Common myeloid progenitor, CD34-positive (primary cell): ENCODE results near the gene STKLD1.

Experiments used
- CTCF ChIA-PET: fragments of 350-600 bp; sonication (Branson Sonifier 250); formaldehyde crosslinking; loops from one replicate; lab custom pipeline; 2021; ENCODE audit warnings: antibody characterized with exemption; lab: Charles Lee
- POLR2A ChIA-PET: fragments of 350-600 bp; sonication (Branson Sonifier 250); formaldehyde crosslinking; loops from one replicate; lab custom pipeline; 2021; ENCODE audit warnings: antibody characterized with exemption; lab: Charles Lee
- DNase-seq, 3 donors: peaks; one replicate each; pipeline versions ENCODE4 v3.0.0 to v3.0.0-alpha.2; 2013
- H3K27ac ChIP-seq, 2 experiments: 1 replicate in 1 of 2; 2 replicates in 1 of 2; pipeline ENCODE4 v1.7.0; 2013; ENCODE audit warnings: inconsistent platforms in 2 of 2, low read length in 2 of 2, mild to moderate bottlenecking in 2 of 2, low read depth in 1 of 2, moderate library complexity in 1 of 2; ENCODE audit not compliant: severe bottlenecking in 2 of 2, insufficient read depth in 1 of 2, poor library complexity in 1 of 2
- H3K27me3 ChIP-seq, 5 experiments: replicated peaks in 2 of 5; 1 replicate in 3 of 5; 2 replicates in 2 of 5; pipeline versions ENCODE4 v1.6.1 to v1.7.0; 2013; ENCODE audit warnings: low read length in 4 of 5, mild to moderate bottlenecking in 2 of 5, moderate library complexity in 2 of 5, inconsistent platforms in 1 of 5; ENCODE audit not compliant: insufficient read depth in 5 of 5, control insufficient read depth in 4 of 5
- H3K36me3 ChIP-seq, 4 experiments: 1 replicate in 2 of 4; 2 replicates in 2 of 4; pipeline versions ENCODE4 v1.6.1 to v1.7.0; 2013; ENCODE audit warnings: low read length in 3 of 4, control low read depth in 1 of 4, mild to moderate bottlenecking in 1 of 4; ENCODE audit not compliant: control insufficient read depth in 4 of 4, insufficient read depth in 4 of 4
- H3K4me1 ChIP-seq, 4 experiments: 1 replicate in 3 of 4; 2 replicates in 1 of 4; pipeline versions ENCODE4 v1.6.1 to v1.7.1; 2013; ENCODE audit warnings: low read length in 3 of 4, mild to moderate bottlenecking in 3 of 4, control low read depth in 1 of 4, inconsistent platforms in 1 of 4, moderate library complexity in 1 of 4; ENCODE audit not compliant: control insufficient read depth in 4 of 4, insufficient read depth in 4 of 4; ENCODE audit errors: control extremely low read depth in 1 of 4
- H3K4me3 ChIP-seq, 7 experiments: 1 replicate in 4 of 7; 2 replicates in 3 of 7; pipeline versions ENCODE4 v1.5.1 to v1.7.0; 2013; ENCODE audit warnings: mild to moderate bottlenecking in 7 of 7, low read length in 6 of 7, moderate library complexity in 6 of 7, inconsistent platforms in 2 of 7, low read depth in 2 of 7, control low read depth in 1 of 7; ENCODE audit not compliant: insufficient read depth in 4 of 7, control insufficient read depth in 1 of 7; ENCODE audit errors: extremely low read depth in 1 of 7
- H3K9me3 ChIP-seq, 5 experiments: 1 replicate in 4 of 5; 2 replicates in 1 of 5; pipeline versions ENCODE4 v1.6.1 to v1.7.1; 2013; ENCODE audit warnings: low read length in 4 of 5, mild to moderate bottlenecking in 2 of 5, inconsistent platforms in 1 of 5, low read depth in 1 of 5, moderate library complexity in 1 of 5; ENCODE audit not compliant: control insufficient read depth in 4 of 5, insufficient read depth in 2 of 5; ENCODE audit errors: control extremely low read depth in 1 of 5
- WGBS: methylation state at CpG from one replicate; pipeline ENCODE4 v1.1.5; 2013; ENCODE audit not compliant: insufficient coverage; 5-methylcytosine and 5-hydroxymethylcytosine counted together

Gene STKLD1

DNA sequence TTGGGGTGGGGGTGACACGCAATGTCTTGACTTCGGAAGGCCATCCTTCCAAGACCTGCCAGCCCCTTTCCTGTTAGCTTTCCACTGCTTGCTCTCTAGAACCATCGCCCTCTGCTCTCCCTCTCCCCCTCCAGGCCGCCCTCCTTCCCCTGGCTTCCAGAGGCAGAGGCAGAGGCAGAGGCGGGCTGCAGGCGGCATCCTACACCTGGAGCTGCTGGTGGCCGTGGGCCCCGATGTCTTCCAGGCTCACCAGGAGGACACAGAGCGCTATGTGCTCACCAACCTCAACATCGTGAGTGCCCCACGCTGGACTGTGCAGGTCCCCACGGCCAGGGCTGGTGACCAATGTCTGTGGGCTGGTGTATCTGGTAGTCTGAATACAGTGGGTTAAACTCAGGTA is 48.0 kb downstream of the STKLD1 start:
- POLR2A ChIA-PET: no interaction called here
- Histone ChIP-seq H3K27ac (no peak overlapping the region), H3K36me3 (no peaks in the 10 kb centered on the region), H3K4me1 (peaks cover 0 to 9% (median 5%) of the 10 kb centered on the region in 4 experiments), H3K4me3 (no peak overlapping the region), H3K9me3 (no peaks in the 10 kb centered on the region), H3K27me3 (peaks cover 0 to 17% (median 12%) of the 10 kb centered on the region in 5 experiments)
- CTCF ChIA-PET: interaction anchor here (0.6 to 1.2 kb wide), 2 partner anchors 8 to 239 kb away, joined by 3 to 4 read pairs; no protein-coding TSS in a partner anchor
- WGBS: 98% methylated on average over 11 of the region's 12 CpGs
- no peak for DNase-seq

- POLR2A ChIA-PET: no interaction called here
- Histone ChIP-seq H3K4me3 (no peak overlapping the region), H3K27ac (no peak overlapping the region), H3K9me3 (no peaks in the 10 kb centered on the region), H3K36me3 (no peaks in the 10 kb centered on the region), H3K4me1 (peaks cover 0 to 15% (median 10%) of the 10 kb centered on the region in 4 experiments), H3K27me3 (peaks cover 0 to 18% (median 12%) of the 10 kb centered on the region in 5 experiments)
- DNase-seq: no peak
- CTCF ChIA-PET: interaction anchor here (1.2 to 1.3 kb wide), 2 partner anchors 9 to 343 kb away, joined by 3 to 4 read pairs; no protein-coding TSS in a partner anchor
- WGBS: 96% methylated on average over 20 of the region's 22 CpGs
Observed at GRCh38 chr9:133425049-133425632, 49.0 kb downstream of the STKLD1 start.

GRCh38 chr9:133426011-133426410 is 49.8 kb downstream of the STKLD1 start:
- 100% methylated on average over 11 of the region's 11 CpGs for WGBS
- H3K27ac ChIP-seq: no peak overlapping the region
- peaks cover 0 to 18% (median 12%) of the 10 kb centered on the region in 5 experiments for H3K27me3 ChIP-seq
- H3K9me3 ChIP-seq: no peaks in the 10 kb centered on the region
- no peak overlapping the region for H3K4me3 ChIP-seq
- ChIA-PET POLR2A (no interaction called here), CTCF (interaction anchor here (1.3 kb wide), 1 partner anchor 343 kb away, joined by 4 read pairs; no protein-coding TSS in a partner anchor)
- H3K4me1 ChIP-seq: peaks cover 0 to 15% (median 12%) of the 10 kb centered on the region in 4 experiments
- no peaks in the 10 kb centered on the region for H3K36me3 ChIP-seq
- DNase-seq: no peak

- H3K27me3 ChIP-seq: peaks cover 0 to 18% (median 12%) of the 10 kb centered on the region in 5 experiments
- DNase-seq: no peak
- ChIA-PET POLR2A (no interaction called here), CTCF (interaction anchor here (1.0 to 1.6 kb wide), 3 partner anchors 9 to 68 kb away, joined by 3 to 7 read pairs (median 3); no protein-coding TSS in a partner anchor)
- H3K36me3 ChIP-seq: no peaks in the 10 kb centered on the region
- H3K9me3 ChIP-seq: no peaks in the 10 kb centered on the region
- 70% methylated on average over 9 of the region's 10 CpGs for WGBS
- H3K27ac ChIP-seq: no peak overlapping the region
- H3K4me1 ChIP-seq: peaks cover 0 to 15% (median 12%) of the 10 kb centered on the region in 4 experiments
- H3K4me3 ChIP-seq: peak overlapping the region in 1 of 7 experiments; percentile 66
Observed at GRCh38 chr9:133427658-133428348, 51.6 kb downstream of the STKLD1 start.

GRCh38 chr9:133428617-133429101 is 52.5 kb downstream of the STKLD1 start:
- no peak overlapping the region for H3K27ac ChIP-seq
- DNase-seq: peak in 1 of 3 donors; percentile 18
- peaks cover 0 to 15% (median 12%) of the 10 kb centered on the region in 4 experiments for H3K4me1 ChIP-seq
- no peaks in the 10 kb centered on the region for H3K36me3 ChIP-seq
- under 1% methylated on average over 36 of the region's 57 CpGs for WGBS
- H3K9me3 ChIP-seq: no peaks in the 10 kb centered on the region
- H3K4me3 ChIP-seq: peak overlapping the region in 3 of 7 experiments; percentile 19 to 66 (median 36)
- peaks cover 0 to 18% (median 12%) of the 10 kb centered on the region in 5 experiments for H3K27me3 ChIP-seq
- CTCF ChIA-PET: interaction anchor here (1.5 to 1.6 kb wide), 2 partner anchors 10 to 12 kb away, joined by 3 to 7 read pairs; no protein-coding TSS in a partner anchor
- POLR2A ChIA-PET: no interaction called here

DNA sequence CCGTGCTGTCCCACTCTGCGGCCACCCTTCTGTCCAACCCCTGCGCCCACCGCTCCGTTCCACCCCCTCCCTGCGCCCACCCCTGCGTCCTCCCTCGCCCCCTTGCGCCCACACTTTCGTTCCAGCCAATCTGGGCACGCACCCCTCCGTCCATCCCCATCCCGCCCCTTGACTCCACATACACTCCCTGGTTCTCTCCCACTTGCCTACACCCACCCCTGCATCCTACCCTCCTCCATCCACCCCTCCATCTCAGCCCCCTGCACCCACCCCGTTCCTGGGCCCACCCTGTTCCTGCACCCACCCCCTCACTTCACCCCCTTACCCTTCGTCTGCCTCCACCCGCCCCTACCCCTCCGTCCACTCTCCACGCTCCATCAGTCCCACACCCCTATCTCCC is 53.0 kb downstream of the STKLD1 start:
- ChIA-PET CTCF (no interaction called here), POLR2A (no interaction called here)
- Histone ChIP-seq H3K27ac (no peak overlapping the region), H3K27me3 (peaks cover 0 to 18% (median 12%) of the 10 kb centered on the region in 5 experiments), H3K9me3 (no peaks in the 10 kb centered on the region), H3K4me3 (peak overlapping the region in 2 of 7 experiments; percentile 4 to 28), H3K36me3 (no peaks in the 10 kb centered on the region), H3K4me1 (peaks cover 0 to 15% (median 12%) of the 10 kb centered on the region in 4 experiments)
- peak in 1 of 3 donors; percentile 21 for DNase-seq
- 0% methylated on average over 3 of the region's 18 CpGs for WGBS
